HG02678 (cell line): ENCODE measurements around the gene KRT15.

Source experiments
- ATAC-seq: cut with Tn5 transposase; IDR thresholded peaks from one replicate; pipeline ENCODE4 v1.9.1; 2021; ENCODE audit warnings: mild to moderate bottlenecking, moderate library complexity; ENCODE audit not compliant: unreplicated experiment

Gene KRT15

GRCh38 chr17:41518789-41519449 lies at the start of gene KRT15:
Gene KRT15, minus strand, starts transcription at chr17:41518890. Its CDS starts 63 bp downstream, at chr17:41518827.
- no peak for ATAC-seq

- no peak for ATAC-seq
These were observed 48.6 kb upstream of the KRT15 start for GRCh38 chr17:41567317-41567716.

- no peak for ATAC-seq
These were observed 46.6 kb upstream of the KRT15 start for GRCh38 chr17:41565338-41565737.

GRCh38 chr17:41563607-41564170 lies 45.0 kb upstream of the KRT15 start:
- ATAC-seq, result no peak

- ATAC-seq, result no peak
These were observed 42.9 kb upstream of the KRT15 start for GRCh38 chr17:41561554-41561953.

GRCh38 chr17:41559548-41559947 lies 40.9 kb upstream of the KRT15 start:
- ATAC-seq, result no peak

GRCh38 chr17:41556931-41557330 lies 38.2 kb upstream of the KRT15 start:
- no peak for ATAC-seq

GRCh38 chr17:41556306-41556705 lies 37.6 kb upstream of the KRT15 start:
- no peak for ATAC-seq

- no peak for ATAC-seq
These were observed 36.6 kb upstream of the KRT15 start for GRCh38 chr17:41555105-41555887.

- ATAC-seq, result no peak
These were observed 35.4 kb upstream of the KRT15 start for GRCh38 chr17:41553987-41554680.

GRCh38 chr17:41553176-41553575 lies 34.5 kb upstream of the KRT15 start:
- no peak for ATAC-seq

- no peak for ATAC-seq
These were observed 33.8 kb upstream of the KRT15 start for GRCh38 chr17:41552455-41552854.

- ATAC-seq, result no peak
These were observed 32.7 kb upstream of the KRT15 start for GRCh38 chr17:41551365-41551764.

GRCh38 chr17:41549596-41550039 lies 30.9 kb upstream of the KRT15 start:
- ATAC-seq, result no peak

GRCh38 chr17:41548844-41549595 lies 30.3 kb upstream of the KRT15 start:
- no peak for ATAC-seq

- no peak for ATAC-seq
These were observed 29.5 kb upstream of the KRT15 start for GRCh38 chr17:41547921-41548843.

GRCh38 chr17:41547378-41547841 lies 28.7 kb upstream of the KRT15 start:
- no peak for ATAC-seq

- no peak for ATAC-seq
These were observed 28.1 kb upstream of the KRT15 start for GRCh38 chr17:41546819-41547218.

- ATAC-seq, result no peak
These were observed 27.2 kb upstream of the KRT15 start for GRCh38 chr17:41545829-41546410.
